ENCODE measurements around the gene USP7.

Gene USP7

GRCh38 chr16:8916541-8917225 is 47.0 kb downstream of the USP7 start:
- no peak overlapping the region for H3K4me3 ChIP-seq (replicated peaks; ENCODE audit: low read depth, low read length)
- H3K36me3 ChIP-seq (ENCODE audit: control insufficient read depth, insufficient read depth, low read length): peaks cover 29% of the 10 kb centered on the region
- DNase-seq (ENCODE audit: extremely low read depth, insufficient read length): no peak
- no peak for TF ChIP-seq CTCF (IDR thresholded peaks at IDR 0.05; ENCODE audit: insufficient read depth, low read length, poor library complexity, severe bottlenecking)
- H3K27me3 ChIP-seq (replicated peaks; ENCODE audit: control insufficient read depth, insufficient read depth, low read length): no peaks in the 10 kb centered on the region

- no peak for TF ChIP-seq CTCF (IDR thresholded peaks at IDR 0.05; ENCODE audit: insufficient read depth, low read length, poor library complexity, severe bottlenecking)
- DNase-seq (ENCODE audit: extremely low read depth, insufficient read length): no peak
- Histone ChIP-seq H3K36me3 (ENCODE audit: control insufficient read depth, insufficient read depth, low read length) (peaks cover 32% of the 10 kb centered on the region), H3K27me3 (replicated peaks; ENCODE audit: control insufficient read depth, insufficient read depth, low read length) (no peaks in the 10 kb centered on the region), H3K4me3 (replicated peaks; ENCODE audit: low read depth, low read length) (no peak overlapping the region)
Observed at GRCh38 chr16:8915722-8916301, 47.9 kb downstream of the USP7 start.

- peaks cover 28% of the 10 kb centered on the region for H3K36me3 ChIP-seq (ENCODE audit: control insufficient read depth, insufficient read depth, low read length)
- DNase-seq (ENCODE audit: extremely low read depth, insufficient read length): no peak
- no peak for TF ChIP-seq CTCF (IDR thresholded peaks at IDR 0.05; ENCODE audit: insufficient read depth, low read length, poor library complexity, severe bottlenecking)
- H3K4me3 ChIP-seq (replicated peaks; ENCODE audit: low read depth, low read length): no peak overlapping the region
- H3K27me3 ChIP-seq (replicated peaks; ENCODE audit: control insufficient read depth, insufficient read depth, low read length): no peaks in the 10 kb centered on the region
Observed at GRCh38 chr16:8914098-8914497, 49.6 kb downstream of the USP7 start.

GRCh38 chr16:8912793-8913192 is 50.9 kb downstream of the USP7 start:
- no peak overlapping the region for H3K4me3 ChIP-seq (replicated peaks; ENCODE audit: low read depth, low read length)
- H3K36me3 ChIP-seq (ENCODE audit: control insufficient read depth, insufficient read depth, low read length): peaks cover 31% of the 10 kb centered on the region
- H3K27me3 ChIP-seq (replicated peaks; ENCODE audit: control insufficient read depth, insufficient read depth, low read length): no peaks in the 10 kb centered on the region
- DNase-seq (ENCODE audit: extremely low read depth, insufficient read length): no peak
- no peak for TF ChIP-seq CTCF (IDR thresholded peaks at IDR 0.05; ENCODE audit: insufficient read depth, low read length, poor library complexity, severe bottlenecking)

- H3K36me3 ChIP-seq (ENCODE audit: control insufficient read depth, insufficient read depth, low read length): peaks cover 35% of the 10 kb centered on the region
- H3K27me3 ChIP-seq (replicated peaks; ENCODE audit: control insufficient read depth, insufficient read depth, low read length): no peaks in the 10 kb centered on the region
- DNase-seq (ENCODE audit: extremely low read depth, insufficient read length): no peak
- no peak for TF ChIP-seq CTCF (IDR thresholded peaks at IDR 0.05; ENCODE audit: insufficient read depth, low read length, poor library complexity, severe bottlenecking)
- H3K4me3 ChIP-seq (replicated peaks; ENCODE audit: low read depth, low read length): no peak overlapping the region
Observed at GRCh38 chr16:8910811-8911210, 52.9 kb downstream of the USP7 start.
